Upper lobe of left lung (tissue), 6 donors: Measurements from ENCODE around the gene NHERF1. TPM values are rescaled to one million over a fixed set of nuclear protein-coding genes. Genes with fewer than 3 reads are reported as not detected.

Experiments
- ATAC-seq, 2 donors: fragments of 200-7000 bp; cut with Tn5 transposase; one replicate each; pipeline ENCODE4 v1.9.1; 2022; ENCODE audit warnings: mild to moderate bottlenecking in 2 of 2, moderate library complexity in 2 of 2; ENCODE audit not compliant: low FRiP score in 2 of 2
- DNase-seq, 2 donors: peaks; one replicate each; pipeline ENCODE4 v3.0.0-alpha.2; 2019 to 2020
- H3K27ac ChIP-seq, 4 donors: fragments of 200-600 bp; sonication (generic); one replicate each; pipeline ENCODE4 v1.5.1; 2016 to 2019
- H3K27me3 ChIP-seq, 4 donors: fragments of 200-600 bp; sonication (generic); one replicate each; pipeline ENCODE4 v1.5.1; 2017 to 2019
- H3K36me3 ChIP-seq, 4 donors: fragments of 200-600 bp; sonication (generic); one replicate each; pipeline ENCODE4 v1.5.1; 2016 to 2019
- H3K4me1 ChIP-seq, 4 donors: fragments of 200-600 bp; sonication (generic); one replicate each; pipeline ENCODE4 v1.5.1; 2018 to 2019
- H3K4me3 ChIP-seq, 4 donors: fragments of 200-600 bp; sonication (generic); one replicate each; pipeline ENCODE4 v1.5.1; 2017 to 2019; ENCODE audit warnings: mild to moderate bottlenecking in 2 of 4, moderate library complexity in 1 of 4
- H3K9me3 ChIP-seq, 4 donors: fragments of 200-600 bp; sonication (generic); one replicate each; pipeline ENCODE4 v1.5.1; 2018 to 2019
- CTCF ChIP-seq, 6 experiments: fragments of 450-650 bp in 4 of 6; fragments of 200-600 bp in 2 of 6; sonication (generic) in 2 of 6; IDR thresholded peaks; one replicate each; pipeline ENCODE4 v1.5.1; 2016 to 2019; ENCODE audit warnings: antibody characterized with exemption in 6 of 6
- EP300 ChIP-seq, 4 donors: sonication (generic); formaldehyde crosslinking; IDR thresholded peaks; one replicate each; pipeline ENCODE4 v1.5.1; 2017; ENCODE audit warnings: antibody characterized with exemption in 4 of 4, control low read depth in 2 of 4
- POLR2A ChIP-seq, 4 donors: fragments of 450-650 bp; IDR thresholded peaks; one replicate each; pipeline ENCODE4 v1.5.1; 2016 to 2017; ENCODE audit warnings: antibody characterized with exemption in 4 of 4, mild to moderate bottlenecking in 2 of 4
- POLR2AphosphoS5 ChIP-seq, 2 donors: sonication (generic); formaldehyde crosslinking; IDR thresholded peaks; one replicate each; pipeline ENCODE4 v1.5.1; 2017; ENCODE audit warnings: antibody characterized with exemption in 2 of 2
- WGBS, 2 donors: methylation state at CpG; one replicate each; pipeline ENCODE4 v1.1.5; 2017 to 2018; 5-methylcytosine and 5-hydroxymethylcytosine counted together
- total RNA-seq, 6 donors: library from RNA; depleted of rRNA in 4 of 6; stranded (reverse); fragments of >200 nt in 4 of 6; gene quantifications; one replicate each; pipeline versions ENCODE4 v1.1.0 to v1.2.1, GENCODE V29; 2016 to 2021
- donor health status: DM: no; HTN: no; CAD: no; lungs with moderate emphysema.
- donor health status: DM: no; HTN: yes; CAD: no; lungs with severe emphysema.

The NHERF1 gene
- total RNA-seq, 6 donors from 2014 or later, result 21.6 to 49.4 (median 34.8) TPM

GRCh38 chr17:74796866-74797265 lies 48.4 kb downstream of the NHERF1 start:
- H3K36me3 ChIP-seq, result peaks cover 7 to 97% (median 66%) of the 10 kb centered on the region in 4 donors
- H3K9me3 ChIP-seq, result no peaks in the 10 kb centered on the region
- no peak overlapping the region for H3K27ac ChIP-seq
- no peak overlapping the region for H3K4me3 ChIP-seq
- H3K27me3 ChIP-seq, result no peaks in the 10 kb centered on the region
- WGBS, 2 donors, result 89 to 92% methylated on average over 6 of the region's 6 CpGs
- DNase-seq (no peak), ATAC-seq (no peak)
- TF ChIP-seq POLR2AphosphoS5 (IDR thresholded peaks at IDR 0.05), result no peak
- TF ChIP-seq EP300 (IDR thresholded peaks at IDR 0.05), result no peak
- TF ChIP-seq CTCF (IDR thresholded peaks at IDR 0.05), result no peak
- no peak for TF ChIP-seq POLR2A (IDR thresholded peaks at IDR 0.05)
- H3K4me1 ChIP-seq, result no peaks in the 10 kb centered on the region

- no peak overlapping the region for H3K4me3 ChIP-seq
- 95 to 96% methylated on average over 4 of the region's 4 CpGs for WGBS, 2 donors
- DNase-seq (no peak), ATAC-seq (no peak)
- TF ChIP-seq POLR2AphosphoS5 (IDR thresholded peaks at IDR 0.05), result no peak
- TF ChIP-seq CTCF (IDR thresholded peaks at IDR 0.05), result no peak
- TF ChIP-seq POLR2A (IDR thresholded peaks at IDR 0.05), result no peak
- TF ChIP-seq EP300 (IDR thresholded peaks at IDR 0.05), result no peak
- H3K9me3 ChIP-seq, result no peaks in the 10 kb centered on the region
- H3K36me3 ChIP-seq, result peaks cover 7 to 95% (median 68%) of the 10 kb centered on the region in 4 donors
- no peak overlapping the region for H3K27ac ChIP-seq
- H3K27me3 ChIP-seq, result no peaks in the 10 kb centered on the region
- no peaks in the 10 kb centered on the region for H3K4me1 ChIP-seq
These were observed 49.4 kb downstream of the NHERF1 start for GRCh38 chr17:74797824-74798223.

GRCh38 chr17:74798239-74798707 lies 49.8 kb downstream of the NHERF1 start:
- DNase-seq, result no peak
- Histone ChIP-seq H3K36me3 (peaks cover 7 to 95% (median 67%) of the 10 kb centered on the region in 4 donors), H3K9me3 (no peaks in the 10 kb centered on the region), H3K27ac (no peak overlapping the region), H3K4me1 (no peaks in the 10 kb centered on the region), H3K27me3 (no peaks in the 10 kb centered on the region), H3K4me3 (no peak overlapping the region)
- ATAC-seq, result no peak
- 86 to 95% methylated on average over 4 to 8 of the region's 8 CpGs for WGBS, 2 donors
- TF ChIP-seq POLR2A (IDR thresholded peaks at IDR 0.05) (no peak), EP300 (IDR thresholded peaks at IDR 0.05) (no peak), POLR2AphosphoS5 (IDR thresholded peaks at IDR 0.05) (no peak), CTCF (IDR thresholded peaks at IDR 0.05) (no peak)

- no peak overlapping the region for H3K4me3 ChIP-seq
- TF ChIP-seq CTCF (IDR thresholded peaks at IDR 0.05) (no peak), POLR2AphosphoS5 (IDR thresholded peaks at IDR 0.05) (no peak), EP300 (IDR thresholded peaks at IDR 0.05) (no peak), POLR2A (IDR thresholded peaks at IDR 0.05) (no peak)
These were observed 50.7 kb downstream of the NHERF1 start for GRCh38 chr17:74799097-74799496.

GRCh38 chr17:74800531-74800930 lies 52.1 kb downstream of the NHERF1 start:
- peaks cover 0 to 14% (median 3%) of the 10 kb centered on the region in 4 donors for H3K4me1 ChIP-seq
- no peaks in the 10 kb centered on the region for H3K9me3 ChIP-seq
- ATAC-seq (no peak), DNase-seq (no peak)
- H3K36me3 ChIP-seq, result peaks cover 5 to 75% (median 53%) of the 10 kb centered on the region in 4 donors
- no peak overlapping the region for H3K27ac ChIP-seq
- no peak for TF ChIP-seq CTCF (IDR thresholded peaks at IDR 0.05)
- TF ChIP-seq EP300 (IDR thresholded peaks at IDR 0.05), result no peak
- no peak for TF ChIP-seq POLR2A (IDR thresholded peaks at IDR 0.05)
- TF ChIP-seq POLR2AphosphoS5 (IDR thresholded peaks at IDR 0.05), result no peak
- H3K27me3 ChIP-seq, result no peaks in the 10 kb centered on the region
- WGBS, 2 donors, result 86 to 89% methylated on average over 7 of the region's 7 CpGs
- H3K4me3 ChIP-seq, result no peak overlapping the region

More at GRCh38 chr17:74799097-74799496, 50.7 kb downstream of the NHERF1 start:
- no peaks in the 10 kb centered on the region for H3K9me3 ChIP-seq
- peaks cover 7 to 90% (median 66%) of the 10 kb centered on the region in 4 donors for H3K36me3 ChIP-seq
- H3K27ac ChIP-seq, result no peak overlapping the region
- no peaks in the 10 kb centered on the region for H3K27me3 ChIP-seq
- 97 to 99% methylated on average over 12 to 14 of the region's 14 CpGs for WGBS, 2 donors
- ATAC-seq (peak in 1 of 2 donors; percentile 9), DNase-seq (peak in 1 of 2 donors; percentile 54)
- H3K4me1 ChIP-seq, result peaks cover 0 to under 1% (median 0%) of the 10 kb centered on the region in 4 donors
